Measurements from ENCODE around the gene NF2. TPM values are rescaled to one million over a fixed set of nuclear protein-coding genes. Genes with fewer than 3 reads are reported as not detected.

Gene NF2
- total RNA-seq, 1 donor from 2014 or later, result 140 TPM

DNA sequence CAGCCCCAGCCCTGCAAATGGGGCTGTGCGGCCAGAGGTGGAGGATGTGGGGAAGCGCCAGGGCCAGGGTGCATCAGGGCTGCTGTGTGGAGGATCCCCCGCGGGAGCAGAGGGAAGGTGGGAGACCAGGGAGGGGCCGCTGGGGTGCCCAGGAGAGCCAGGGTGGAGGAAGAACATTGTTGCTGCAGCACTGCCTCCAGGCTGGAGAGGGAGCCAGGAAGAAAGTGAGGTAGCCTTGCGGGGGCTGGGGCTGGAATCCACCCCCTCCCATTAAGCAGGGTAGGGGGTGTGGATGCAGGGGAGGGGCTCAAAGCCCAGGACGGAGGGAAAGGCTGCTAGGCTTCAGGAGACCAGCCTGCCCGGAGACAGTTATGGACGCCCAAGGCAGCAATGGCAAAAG lies 131.4 kb downstream of the NF2 start:
- no peak overlapping the region for H3K4me3 ChIP-seq (ENCODE audit: low read depth, low read length)
- TF ChIP-seq, protein P1, sequence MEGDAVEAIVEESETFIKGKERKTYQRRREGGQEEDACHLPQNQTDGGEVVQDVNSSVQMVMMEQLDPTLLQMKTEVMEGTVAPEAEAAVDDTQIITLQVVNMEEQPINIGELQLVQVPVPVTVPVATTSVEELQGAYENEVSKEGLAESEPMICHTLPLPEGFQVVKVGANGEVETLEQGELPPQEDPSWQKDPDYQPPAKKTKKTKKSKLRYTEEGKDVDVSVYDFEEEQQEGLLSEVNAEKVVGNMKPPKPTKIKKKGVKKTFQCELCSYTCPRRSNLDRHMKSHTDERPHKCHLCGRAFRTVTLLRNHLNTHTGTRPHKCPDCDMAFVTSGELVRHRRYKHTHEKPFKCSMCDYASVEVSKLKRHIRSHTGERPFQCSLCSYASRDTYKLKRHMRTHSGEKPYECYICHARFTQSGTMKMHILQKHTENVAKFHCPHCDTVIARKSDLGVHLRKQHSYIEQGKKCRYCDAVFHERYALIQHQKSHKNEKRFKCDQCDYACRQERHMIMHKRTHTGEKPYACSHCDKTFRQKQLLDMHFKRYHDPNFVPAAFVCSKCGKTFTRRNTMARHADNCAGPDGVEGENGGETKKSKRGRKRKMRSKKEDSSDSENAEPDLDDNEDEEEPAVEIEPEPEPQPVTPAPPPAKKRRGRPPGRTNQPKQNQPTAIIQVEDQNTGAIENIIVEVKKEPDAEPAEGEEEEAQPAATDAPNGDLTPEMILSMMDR (conservative IDR thresholded peaks at IDR 0.05; ENCODE audit: low read depth, low read length), result no peak
- DNase-seq (ENCODE audit: low read depth), result no peak

DNA sequence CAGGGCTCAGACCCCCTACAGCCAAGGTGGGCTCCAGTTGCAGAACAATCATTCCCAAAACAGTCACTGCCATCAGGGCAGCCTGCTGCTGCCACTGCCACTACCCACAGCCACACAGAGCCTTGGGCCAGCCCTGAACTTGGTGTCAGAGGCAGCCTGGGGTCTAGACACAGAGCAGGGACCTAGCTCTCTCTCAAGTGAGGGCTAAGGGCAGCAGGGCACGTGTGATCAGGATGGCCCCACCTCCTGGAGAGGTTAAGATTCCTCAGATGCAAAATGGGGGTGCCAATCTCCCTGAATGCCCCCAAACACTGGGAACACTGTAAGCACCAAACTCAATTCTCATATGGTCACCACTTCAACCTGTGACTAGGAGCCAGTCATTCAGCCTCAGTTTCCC lies 132.0 kb downstream of the NF2 start:
- no peak for DNase-seq (ENCODE audit: low read depth)
- TF ChIP-seq, protein P1 (conservative IDR thresholded peaks at IDR 0.05; ENCODE audit: low read depth, low read length), result no peak
- no peak overlapping the region for H3K4me3 ChIP-seq (ENCODE audit: low read depth, low read length)

DNA sequence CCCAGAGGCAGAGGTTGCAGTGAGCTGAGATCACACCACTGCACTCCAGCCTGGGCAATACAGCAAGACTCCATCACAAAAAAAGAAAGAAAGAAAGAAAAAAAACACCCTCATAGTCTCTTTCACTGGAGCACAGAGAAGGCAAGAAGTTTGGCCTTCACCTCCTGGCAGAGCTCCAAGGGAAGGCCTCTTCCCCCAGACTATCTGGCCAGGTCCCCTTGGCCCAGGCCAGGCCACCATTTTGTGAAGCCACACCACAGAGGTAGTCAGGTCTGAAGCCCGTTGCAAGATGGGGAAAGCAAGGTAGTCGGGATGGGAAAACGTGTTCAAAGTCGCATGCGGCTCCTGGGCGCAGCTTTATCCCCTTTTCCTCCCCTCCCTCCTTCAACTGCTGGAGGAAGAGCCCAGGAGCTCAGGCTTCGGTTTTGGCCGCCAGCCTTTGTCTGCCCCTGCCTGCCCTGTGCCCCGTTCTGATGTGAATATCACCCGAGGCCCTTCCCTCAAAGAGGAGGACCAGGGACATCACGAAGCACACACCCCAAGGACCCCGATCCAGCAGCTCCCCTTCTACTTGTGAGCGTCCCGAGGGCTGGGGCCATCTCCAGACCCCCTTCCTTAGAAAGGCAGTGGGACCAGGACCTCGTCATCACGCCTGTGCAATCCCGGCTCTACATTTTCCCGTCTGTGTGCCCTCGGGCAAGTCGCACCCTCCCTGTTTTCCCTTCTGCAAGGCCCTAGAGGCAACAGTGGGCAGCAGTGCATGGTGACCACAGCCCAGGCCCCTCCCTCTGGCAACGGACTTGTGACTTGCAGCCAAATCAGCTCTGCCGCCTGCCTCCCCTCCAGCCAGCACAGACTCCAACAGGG lies 134.1 kb downstream of the NF2 start:
- no peak overlapping the region for H3K4me3 ChIP-seq (ENCODE audit: low read depth, low read length)
- TF ChIP-seq, protein P1 (conservative IDR thresholded peaks at IDR 0.05; ENCODE audit: low read depth, low read length), result no peak
- no peak for DNase-seq (ENCODE audit: low read depth)

DNA sequence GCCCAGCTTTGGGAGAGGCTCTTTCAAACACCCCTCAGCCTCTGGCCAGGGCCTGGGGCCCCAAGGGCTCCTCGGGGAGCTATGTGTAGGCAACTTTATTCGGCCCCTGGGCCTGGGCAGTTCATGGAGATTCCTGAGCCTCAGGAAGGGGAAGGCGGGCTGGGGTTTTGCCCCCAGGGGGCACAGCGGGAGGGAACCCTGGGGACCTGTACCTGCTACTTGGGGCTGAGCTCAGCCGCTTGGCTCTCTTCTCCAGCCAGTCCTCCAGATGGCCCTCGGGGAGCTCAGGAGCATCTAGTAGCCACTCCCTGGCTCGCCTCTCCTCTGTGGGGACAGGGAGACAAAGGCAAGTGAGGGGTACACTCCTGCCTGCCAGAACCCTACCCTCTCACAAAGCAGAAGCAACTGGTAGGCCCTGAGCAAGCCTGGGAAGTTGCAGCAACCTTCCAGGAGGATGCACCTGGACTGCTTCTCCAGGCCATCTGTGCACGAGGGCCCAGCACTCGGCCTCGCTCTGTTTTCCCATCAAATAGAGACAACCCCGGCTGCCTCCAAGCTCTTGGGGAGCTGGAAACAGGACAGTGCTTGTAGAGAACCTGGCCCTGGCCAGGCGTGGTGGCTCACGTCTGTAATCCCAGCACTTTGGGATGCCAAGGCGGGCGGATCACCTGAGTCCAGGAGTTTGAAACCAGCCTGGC lies 134.8 kb downstream of the NF2 start:
- no peak for DNase-seq (ENCODE audit: low read depth)
- no peak overlapping the region for H3K4me3 ChIP-seq (ENCODE audit: low read depth, low read length)
- TF ChIP-seq, protein P1 (conservative IDR thresholded peaks at IDR 0.05; ENCODE audit: low read depth, low read length), result no peak

DNA sequence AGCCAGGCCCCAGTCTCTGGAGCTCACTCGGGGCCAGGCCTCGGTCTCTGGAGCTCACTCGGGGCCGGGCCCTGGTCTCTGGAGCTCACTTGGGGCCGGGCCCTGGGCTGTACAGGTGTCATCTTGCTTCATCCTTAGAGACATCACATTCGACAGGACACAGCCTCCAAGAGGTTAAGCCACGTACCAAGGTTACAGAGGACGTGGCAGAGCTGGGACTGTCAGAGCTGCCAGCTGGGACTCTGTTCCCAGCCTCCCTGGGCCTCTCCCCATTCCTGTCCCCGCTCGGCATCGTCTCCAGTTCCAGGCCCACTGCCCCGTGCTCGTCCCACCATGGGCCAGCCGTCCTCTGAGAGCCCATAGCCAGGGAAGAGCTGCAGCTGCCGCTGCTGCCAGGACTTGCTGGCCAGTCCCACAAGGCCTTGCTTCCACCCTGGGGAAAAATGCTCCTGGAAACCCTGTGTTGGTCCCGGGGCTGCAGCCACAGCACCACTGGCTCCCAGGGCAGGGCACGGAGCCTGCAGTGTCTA lies 136.0 kb downstream of the NF2 start:
- TF ChIP-seq, protein P1 (conservative IDR thresholded peaks at IDR 0.05; ENCODE audit: low read depth, low read length), result no peak
- no peak for DNase-seq (ENCODE audit: low read depth)
- H3K4me3 ChIP-seq (ENCODE audit: low read depth, low read length), result no peak overlapping the region

DNA sequence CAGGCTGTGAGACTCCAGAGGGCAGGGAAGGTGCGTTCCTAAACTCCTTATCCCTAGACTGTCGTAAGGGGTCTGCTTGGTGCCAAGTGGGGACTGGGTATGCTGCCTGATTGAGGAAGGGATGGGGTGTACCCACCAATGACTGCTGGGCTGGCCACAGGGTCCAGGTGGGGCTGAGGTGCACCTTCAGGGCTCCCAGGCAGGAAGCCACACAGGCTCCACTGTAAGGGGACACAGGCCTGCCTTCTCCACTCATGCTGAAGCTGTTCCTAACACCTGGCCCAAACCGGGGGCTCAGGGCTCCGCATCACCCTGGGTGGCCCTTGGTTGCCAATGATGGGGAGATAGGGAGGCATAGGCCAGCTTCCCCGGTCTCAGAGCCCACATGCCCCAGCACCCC lies 136.8 kb downstream of the NF2 start:
- DNase-seq (ENCODE audit: low read depth), result no peak
- TF ChIP-seq, protein P1 (conservative IDR thresholded peaks at IDR 0.05; ENCODE audit: low read depth, low read length), result no peak

More for the DNA sequence above, 136.8 kb downstream of the NF2 start:
- H3K4me3 ChIP-seq (ENCODE audit: low read depth, low read length), result no peak overlapping the region
